K562 (cell line): ENCODE results near the gene CD48. TPM values are rescaled to one million over a fixed set of nuclear protein-coding genes. Genes with fewer than 3 reads are reported as not detected.

Experiments
- BCL6 ChIP-seq: fragments of 250-450 bp; sonication (Bioruptor Pico); IDR thresholded peaks from 2 replicates; pipeline ENCODE4 v1.4.0; 2020
- MAZ ChIP-seq, 2 experiments: fragments of 450-650 bp in 1 of 2; sonication (generic) in 1 of 2; formaldehyde crosslinking; IDR thresholded peaks in 1 of 2; conservative IDR thresholded peaks in 1 of 2; 2 replicates each; pipeline versions ENCODE4 v1.4.0 to v1.5.0; 2020; ENCODE audit warnings: mild to moderate bottlenecking in 1 of 2, missing genetic modification reagents in 1 of 2
- NFE2L1 ChIP-seq: fragments of 450-650 bp; IDR thresholded peaks from 2 replicates; pipeline ENCODE4 v1.6.1; 2016; ENCODE audit warnings: missing genetic modification characterization, low read depth, mild to moderate bottlenecking, missing compliant biosample characterization, moderate library complexity, borderline replicate concordance
- TEAD1 ChIP-seq, 2 experiments: fragments of 450-650 bp in 1 of 2; sonication (generic) in 1 of 2; formaldehyde crosslinking; IDR thresholded peaks; 2 replicates each; pipeline versions ENCODE4 v1.4.0 to v1.8.0; 2020 to 2022; ENCODE audit warnings: mild to moderate bottlenecking in 2 of 2, missing genetic modification reagents in 1 of 2
- ZNF175 ChIP-seq: fragments of 200-800 bp; sonication (Bioruptor generic); IDR thresholded peaks from 2 replicates; pipeline ENCODE4 v1.6.1; 2016; ENCODE audit warnings: low read depth, mild to moderate bottlenecking, missing genetic modification characterization, missing compliant biosample characterization
- ZNF444 ChIP-seq: fragments of 250-450 bp; sonication (Bioruptor Pico); IDR thresholded peaks from 2 replicates; pipeline ENCODE4 v1.4.0; 2020; ENCODE audit warnings: mild to moderate bottlenecking, moderate library complexity
- polyA plus RNA-seq, 8 experiments: library from polyadenylated mRNA; depleted of rRNA in 4 of 8; stranded (reverse) in 5 of 8; unstranded in 3 of 8; fragments of >200 nt; fragmentation: Nextera tagmentation in 2 of 8; fragmentation: Illumina TruSeq in 1 of 8; extraction: Ambion mirVana in 2 of 8; extraction: Trizol in 1 of 8; gene quantifications; 2 replicates each; pipeline versions ENCODE4 v1.2.1 to v1.2.3, GENCODE V29; 2011 to 2014; ENCODE audit warnings: inconsistent platforms in 1 of 8, missing spikeins in 1 of 8
- total RNA-seq, 7 experiments: library from RNA; depleted of rRNA in 6 of 7; stranded (reverse); fragments of >200 nt in 6 of 7; fragmentation: Illumina TruSeq in 2 of 7; extraction: Trizol in 2 of 7; gene quantifications; 2 replicates each; pipeline versions ENCODE4 v1.2.1 to v1.2.3, GENCODE V29; 2011 to 2021; ENCODE audit warnings: low replicate concordance in 1 of 7
- TF ChIP-seq, protein P1 (sequence below): fragments of 250-450 bp; sonication (Bioruptor Pico); IDR thresholded peaks from 2 replicates; pipeline ENCODE4 v1.4.0; 2020
- TF ChIP-seq, protein P2 (sequence below): fragments of 250-450 bp; sonication (Bioruptor Pico); IDR thresholded peaks from 2 replicates; pipeline ENCODE4 v1.4.0; 2020; ENCODE audit warnings: mild to moderate bottlenecking

Gene CD48
- total and polyA plus RNA-seq, 9 of the 15 experiments (the other 6 are each of a cell fraction or from before 2014, with no cell fraction given) = 0.10 to 0.42 (median 0.29) TPM; not detected in 3

DNA sequence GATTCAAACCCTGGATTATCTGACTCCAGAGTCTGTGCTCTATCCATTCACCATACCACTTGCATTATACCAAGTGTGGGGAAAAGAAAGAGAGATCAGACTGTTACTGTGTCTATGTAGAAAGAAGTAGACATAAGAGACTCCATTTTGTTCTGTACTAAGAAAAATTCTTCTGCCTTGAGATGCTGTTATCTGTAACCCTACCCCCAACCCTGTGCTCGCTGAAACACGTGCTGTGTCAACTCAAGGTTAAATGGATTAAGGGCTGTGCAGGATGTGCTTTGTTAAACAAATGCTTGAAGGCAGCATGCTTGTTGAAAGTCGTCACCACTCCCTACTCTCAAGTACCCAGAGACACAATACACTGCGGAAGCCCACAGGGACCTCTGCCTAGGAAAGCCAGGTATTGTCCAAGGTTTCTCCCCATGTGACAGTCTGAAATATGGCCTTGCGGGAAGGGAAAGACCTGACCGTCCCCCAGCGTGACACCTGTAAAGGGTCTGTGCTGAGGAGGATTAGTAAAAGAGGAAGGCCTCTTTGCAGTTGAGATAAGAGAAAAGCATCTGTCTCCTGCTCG lies 59.5 kb downstream of the CD48 start (continued):
- TF ChIP-seq, protein P1, sequence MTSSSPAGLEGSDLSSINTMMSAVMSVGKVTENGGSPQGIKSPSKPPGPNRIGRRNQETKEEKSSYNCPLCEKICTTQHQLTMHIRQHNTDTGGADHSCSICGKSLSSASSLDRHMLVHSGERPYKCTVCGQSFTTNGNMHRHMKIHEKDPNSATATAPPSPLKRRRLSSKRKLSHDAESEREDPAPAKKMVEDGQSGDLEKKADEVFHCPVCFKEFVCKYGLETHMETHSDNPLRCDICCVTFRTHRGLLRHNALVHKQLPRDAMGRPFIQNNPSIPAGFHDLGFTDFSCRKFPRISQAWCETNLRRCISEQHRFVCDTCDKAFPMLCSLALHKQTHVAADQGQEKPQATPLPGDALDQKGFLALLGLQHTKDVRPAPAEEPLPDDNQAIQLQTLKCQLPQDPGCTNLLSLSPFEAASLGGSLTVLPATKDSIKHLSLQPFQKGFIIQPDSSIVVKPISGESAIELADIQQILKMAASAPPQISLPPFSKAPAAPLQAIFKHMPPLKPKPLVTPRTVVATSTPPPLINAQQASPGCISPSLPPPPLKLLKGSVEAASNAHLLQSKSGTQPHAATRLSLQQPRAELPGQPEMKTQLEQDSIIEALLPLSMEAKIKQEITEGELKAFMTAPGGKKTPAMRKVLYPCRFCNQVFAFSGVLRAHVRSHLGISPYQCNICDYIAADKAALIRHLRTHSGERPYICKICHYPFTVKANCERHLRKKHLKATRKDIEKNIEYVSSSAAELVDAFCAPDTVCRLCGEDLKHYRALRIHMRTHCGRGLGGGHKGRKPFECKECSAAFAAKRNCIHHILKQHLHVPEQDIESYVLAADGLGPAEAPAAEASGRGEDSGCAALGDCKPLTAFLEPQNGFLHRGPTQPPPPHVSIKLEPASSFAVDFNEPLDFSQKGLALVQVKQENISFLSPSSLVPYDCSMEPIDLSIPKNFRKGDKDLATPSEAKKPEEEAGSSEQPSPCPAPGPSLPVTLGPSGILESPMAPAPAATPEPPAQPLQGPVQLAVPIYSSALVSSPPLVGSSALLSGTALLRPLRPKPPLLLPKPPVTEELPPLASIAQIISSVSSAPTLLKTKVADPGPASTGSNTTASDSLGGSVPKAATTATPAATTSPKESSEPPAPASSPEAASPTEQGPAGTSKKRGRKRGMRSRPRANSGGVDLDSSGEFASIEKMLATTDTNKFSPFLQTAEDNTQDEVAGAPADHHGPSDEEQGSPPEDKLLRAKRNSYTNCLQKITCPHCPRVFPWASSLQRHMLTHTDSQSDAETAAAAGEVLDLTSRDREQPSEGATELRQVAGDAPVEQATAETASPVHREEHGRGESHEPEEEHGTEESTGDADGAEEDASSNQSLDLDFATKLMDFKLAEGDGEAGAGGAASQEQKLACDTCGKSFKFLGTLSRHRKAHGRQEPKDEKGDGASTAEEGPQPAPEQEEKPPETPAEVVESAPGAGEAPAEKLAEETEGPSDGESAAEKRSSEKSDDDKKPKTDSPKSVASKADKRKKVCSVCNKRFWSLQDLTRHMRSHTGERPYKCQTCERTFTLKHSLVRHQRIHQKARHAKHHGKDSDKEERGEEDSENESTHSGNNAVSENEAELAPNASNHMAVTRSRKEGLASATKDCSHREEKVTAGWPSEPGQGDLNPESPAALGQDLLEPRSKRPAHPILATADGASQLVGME = 0 out of 2 replicates have a peak, but pooled peaks have one; percentile 54
- TF ChIP-seq BCL6 (peak; percentile 56; the same call in 1 of the 2 replicates), TEAD1 (CRISPR knock-in tag; IDR thresholded peaks at IDR 0.05) (peak in 1 of 2 experiments; percentile 86; a peak in 2 of 4 replicates), ZNF175 (CRISPR knock-in tag) (peak; percentile 92), MAZ (CRISPR knock-in tag; conservative IDR thresholded peaks at IDR 0.05 in 1 of 2, IDR thresholded peaks at IDR 0.05 in 1 of 2) (peak in 1 of 2 experiments; percentile 39; a peak in 2 of 4 replicates), ZNF444 (CRISPR knock-in tag) (peak; percentile 68; the same call in 1 of the 2 replicates), NFE2L1 (tag) (0 out of 2 replicates have a peak, but pooled peaks have one; percentile 23)
- TF ChIP-seq, protein P2, sequence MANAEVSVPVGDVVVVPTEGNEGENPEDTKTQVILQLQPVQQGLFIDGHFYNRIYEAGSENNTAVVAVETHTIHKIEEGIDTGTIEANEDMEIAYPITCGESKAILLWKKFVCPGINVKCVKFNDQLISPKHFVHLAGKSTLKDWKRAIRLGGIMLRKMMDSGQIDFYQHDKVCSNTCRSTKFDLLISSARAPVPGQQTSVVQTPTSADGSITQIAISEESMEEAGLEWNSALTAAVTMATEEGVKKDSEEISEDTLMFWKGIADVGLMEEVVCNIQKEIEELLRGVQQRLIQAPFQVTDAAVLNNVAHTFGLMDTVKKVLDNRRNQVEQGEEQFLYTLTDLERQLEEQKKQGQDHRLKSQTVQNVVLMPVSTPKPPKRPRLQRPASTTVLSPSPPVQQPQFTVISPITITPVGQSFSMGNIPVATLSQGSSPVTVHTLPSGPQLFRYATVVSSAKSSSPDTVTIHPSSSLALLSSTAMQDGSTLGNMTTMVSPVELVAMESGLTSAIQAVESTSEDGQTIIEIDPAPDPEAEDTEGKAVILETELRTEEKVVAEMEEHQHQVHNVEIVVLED (CRISPR knock-in tag) = peak; percentile 40
